MV-4-11 (cell line): Measurements from ENCODE around the gene METTL22.

Source experiments
- DNase-seq: peaks from one replicate; lab custom pipeline; 2025; lab: John Stamatoyannopoulos, UW

The METTL22 gene

GRCh38 chr16:8631818-8632465 lies 10.4 kb downstream of the METTL22 start:
- no peak for DNase-seq

- peak; percentile 97 for DNase-seq
Measured at GRCh38 chr16:8632675-8633182, 11.2 kb downstream of the METTL22 start.

- no peak for DNase-seq
Measured at GRCh38 chr16:8634991-8635736, 13.7 kb downstream of the METTL22 start.

GRCh38 chr16:8639694-8640093 lies 18.2 kb downstream of the METTL22 start:
- DNase-seq, result no peak

- DNase-seq, result no peak
Measured at GRCh38 chr16:8641671-8642070, 20.2 kb downstream of the METTL22 start.

- DNase-seq, result no peak
Measured at GRCh38 chr16:8642146-8642545, 20.6 kb downstream of the METTL22 start.

- DNase-seq, result peak; percentile 94
Measured at GRCh38 chr16:8644211-8645140, 23.0 kb downstream of the METTL22 start.

GRCh38 chr16:8645141-8645521 lies 23.6 kb downstream of the METTL22 start:
- DNase-seq, result peak; percentile 38

GRCh38 chr16:8645831-8646230 lies 24.3 kb downstream of the METTL22 start:
- no peak for DNase-seq

GRCh38 chr16:8646326-8647053 lies 25.0 kb downstream of the METTL22 start:
- DNase-seq, result no peak

- DNase-seq, result no peak
Measured at GRCh38 chr16:8647721-8648318, 26.3 kb downstream of the METTL22 start.

GRCh38 chr16:8648877-8649276 lies 27.4 kb downstream of the METTL22 start:
- no peak for DNase-seq

- DNase-seq, result no peak
Measured at GRCh38 chr16:8649829-8650554, 28.5 kb downstream of the METTL22 start.

- DNase-seq, result peak; percentile 1
Measured at GRCh38 chr16:8651958-8652357, 30.5 kb downstream of the METTL22 start.

- peak; percentile 85 for DNase-seq
Measured at GRCh38 chr16:8655184-8655717, 33.8 kb downstream of the METTL22 start.

- DNase-seq, result no peak
Measured at GRCh38 chr16:8656376-8656775, 34.9 kb downstream of the METTL22 start.

GRCh38 chr16:8660841-8661301 lies 39.4 kb downstream of the METTL22 start:
- peak; percentile 27 for DNase-seq

GRCh38 chr16:8661703-8662102 lies 40.2 kb downstream of the METTL22 start:
- DNase-seq, result no peak

GRCh38 chr16:8663192-8664089 lies 41.9 kb downstream of the METTL22 start:
- no peak for DNase-seq
